IMR-90 (cell line): ENCODE results near the gene ASAP2. TPM values are rescaled to one million over a fixed set of nuclear protein-coding genes. Genes with fewer than 3 reads are reported as not detected.

Source experiments
- ATAC-seq: fragments of 200-7000 bp; cut with Tn5 transposase; 2 replicates; pipeline ENCODE4 v1.9.1; 2020; ENCODE audit warnings: low read depth, mild to moderate bottlenecking, moderate library complexity
- BruUV-seq: library from RNA; stranded (reverse); fragments of 400-500 nt; replicated peaks from 2 replicates; lab custom pipeline; 2021; lab: Mats Ljungman, UMichigan
- CTCF ChIA-PET: fragments of 300-600 bp; formaldehyde crosslinking; extraction: SDS; loops from one replicate; lab custom pipeline; 2021; ENCODE audit warnings: antibody characterized with exemption; lab: Yijun Ruan, JAX
- POLR2A ChIA-PET: fragments of 300-600 bp; sonication (Branson Sonifier 250); formaldehyde crosslinking; loops from one replicate; lab custom pipeline; 2022; ENCODE audit warnings: antibody characterized with exemption; ENCODE audit not compliant: unreplicated experiment; lab: Charles Lee
- DNase-seq: peaks from one replicate; pipeline ENCODE4 v3.0.0; 2013
- H2AFZ ChIP-seq: replicated peaks from 2 replicates; pipeline ENCODE3; 2013; ENCODE audit warnings: low read length, mild to moderate bottlenecking; ENCODE audit not compliant: poor library complexity
- H2AK5ac ChIP-seq: 2 replicates; pipeline ENCODE4 v1.6.1; 2013; ENCODE audit warnings: low read depth, low read length, inconsistent platforms
- H2AK9ac ChIP-seq: replicated peaks from 2 replicates; pipeline ENCODE3; 2013; ENCODE audit warnings: mild to moderate bottlenecking, low read depth, low read length, moderate library complexity; ENCODE audit not compliant: poor library complexity
- H2BK120ac ChIP-seq: 2 replicates; pipeline ENCODE4 v1.6.1; 2013; ENCODE audit warnings: low read depth, low read length, inconsistent platforms
- H2BK15ac ChIP-seq: 3 replicates; pipeline ENCODE4 v1.6.1; 2013; ENCODE audit warnings: low read depth, low read length, inconsistent platforms
- H2BK20ac ChIP-seq: 2 replicates; pipeline ENCODE4 v1.6.1; 2013; ENCODE audit warnings: low read depth, mild to moderate bottlenecking, inconsistent platforms, low read length, moderate library complexity
- H2BK5ac ChIP-seq: 2 replicates; pipeline ENCODE4 v1.6.1; 2013; ENCODE audit warnings: mild to moderate bottlenecking, low read depth, low read length, inconsistent platforms; ENCODE audit not compliant: poor library complexity, severe bottlenecking
- H3K14ac ChIP-seq: replicated peaks from 2 replicates; pipeline ENCODE4 v1.6.1; 2013; ENCODE audit warnings: low read depth, low read length, inconsistent platforms
- H3K18ac ChIP-seq: 2 replicates; pipeline ENCODE4 v1.6.1; 2013; ENCODE audit warnings: low read depth, low read length, control low read depth
- H3K23ac ChIP-seq: 2 replicates; pipeline ENCODE4 v1.6.1; 2013; ENCODE audit warnings: low read depth, low read length, inconsistent platforms
- H3K27ac ChIP-seq: 2 replicates; pipeline ENCODE4 v1.5.1; 2013; ENCODE audit warnings: mild to moderate bottlenecking, control low read depth, low read length; ENCODE audit not compliant: insufficient read depth
- H3K27me3 ChIP-seq: 2 replicates; pipeline ENCODE4 v1.6.1; 2013; ENCODE audit warnings: low read length; ENCODE audit not compliant: control insufficient read depth, insufficient read depth
- H3K36me3 ChIP-seq: 2 replicates; pipeline ENCODE4 v1.6.1; 2013; ENCODE audit warnings: low read length, mixed read lengths; ENCODE audit not compliant: control insufficient read depth, insufficient read depth
- H3K4ac ChIP-seq: 2 replicates; pipeline ENCODE4 v1.6.1; 2013; ENCODE audit warnings: low read depth, low read length, inconsistent platforms
- H3K4me1 ChIP-seq: 2 replicates; pipeline ENCODE4 v1.6.1; 2013; ENCODE audit warnings: low read length, mixed read lengths; ENCODE audit not compliant: control insufficient read depth, insufficient read depth
- H3K4me2 ChIP-seq: 2 replicates; pipeline ENCODE4 v1.6.1; 2013; ENCODE audit warnings: low read depth, mild to moderate bottlenecking, control low read depth, low read length, moderate library complexity
- H3K4me3 ChIP-seq: 2 replicates; pipeline ENCODE4 v1.5.1; 2013; ENCODE audit warnings: low read depth, mild to moderate bottlenecking, control low read depth, low read length, moderate library complexity; ENCODE audit not compliant: insufficient read depth
- H3K56ac ChIP-seq: 2 replicates; pipeline ENCODE4 v1.6.1; 2013; ENCODE audit warnings: low read length, inconsistent platforms; ENCODE audit not compliant: insufficient read depth; ENCODE audit errors: extremely low read depth
- H3K79me1 ChIP-seq, 2 experiments: 2 replicates each; pipeline ENCODE4 v1.6.1; 2013; ENCODE audit warnings: low read length in 2 of 2, inconsistent platforms in 1 of 2, low read depth in 1 of 2
- H3K9ac ChIP-seq: 2 replicates; pipeline ENCODE4 v1.6.1; 2013; ENCODE audit warnings: low read depth, low read length, control low read depth
- H3K9me1 ChIP-seq: 2 replicates; pipeline ENCODE4 v1.6.1; 2013; ENCODE audit warnings: low read length, inconsistent platforms; ENCODE audit not compliant: insufficient read depth
- H3K9me3 ChIP-seq: 2 replicates; pipeline ENCODE4 v1.6.1; 2013; ENCODE audit warnings: low read length; ENCODE audit not compliant: control insufficient read depth, insufficient read depth
- H4K20me1 ChIP-seq: 2 replicates; pipeline ENCODE4 v1.6.1; 2013; ENCODE audit warnings: low read length, inconsistent platforms; ENCODE audit not compliant: insufficient read depth
- H4K5ac ChIP-seq: 2 replicates; pipeline ENCODE4 v1.6.1; 2013; ENCODE audit warnings: mild to moderate bottlenecking, low read depth, low read length, control low read depth
- H4K8ac ChIP-seq, 2 experiments: 2 replicates each; pipeline ENCODE4 v1.6.1; 2013; ENCODE audit warnings: low read depth in 2 of 2, low read length in 2 of 2, control low read depth in 1 of 2, inconsistent platforms in 1 of 2
- H4K91ac ChIP-seq: 2 replicates; pipeline ENCODE4 v1.6.1; 2013; ENCODE audit warnings: low read depth, low read length, inconsistent platforms; ENCODE audit not compliant: insufficient read depth
- BHLHE40 ChIP-seq: fragments of 150-350 bp; IDR thresholded peaks from 2 replicates; pipeline ENCODE4 v1.6.1; 2016; ENCODE audit warnings: mild to moderate bottlenecking, low read depth, low read length
- CHD1 ChIP-seq: IDR thresholded peaks from 2 replicates; pipeline ENCODE4 v1.6.1; 2012; ENCODE audit warnings: low read depth, low read length, improper control_type of control experiment
- CTCF ChIP-seq: conservative IDR thresholded peaks from 2 replicates; pipeline ENCODE4 v1.5.1; 2012; ENCODE audit warnings: mild to moderate bottlenecking, low read depth, low read length, improper control_type of control experiment
- MAFK ChIP-seq: IDR thresholded peaks from 2 replicates; pipeline ENCODE4 v1.6.1; 2012; ENCODE audit warnings: low read depth, low read length, improper control_type of control experiment
- RCOR1 ChIP-seq: IDR thresholded peaks from 2 replicates; pipeline ENCODE4 v1.6.1; 2012; ENCODE audit warnings: mild to moderate bottlenecking, low read length, improper control_type of control experiment; ENCODE audit not compliant: insufficient replicate concordance
- RFX5 ChIP-seq: IDR thresholded peaks from 2 replicates; pipeline ENCODE4 v1.8.0; 2012; ENCODE audit warnings: low read depth, mild to moderate bottlenecking, low read length, moderate library complexity
- WGBS, 2 experiments: methylation state at CpG; one replicate each; pipeline versions ENCODE4 v1.1.5 to v1.1.7; 2013; ENCODE audit warnings: missing lambda C conversion rate in 2 of 2; ENCODE audit not compliant: insufficient read length in 1 of 2; ENCODE audit errors: extremely low coverage in 2 of 2; 5-methylcytosine and 5-hydroxymethylcytosine counted together
- dilution Hi-C: fragments of 300-500 bp; cut with HindIII; formaldehyde crosslinking; loops from one replicate; pipeline ENCODE4 v1.14.3; 2018; ENCODE audit warnings: low sequenced_read_pairs; ENCODE audit not compliant: unreplicated experiment
- in situ Hi-C: fragments of 300-500 bp; cut with MboI; formaldehyde crosslinking; loops from 3 replicates; pipeline ENCODE4 v1.14.3; 2019; ENCODE audit warnings: low sequenced_read_pairs, inconsistent platforms, mixed read lengths
- intact Hi-C: fragments of 100-400 bp; cut with micrococcal nuclease; formaldehyde crosslinking; loops from 2 replicates; pipeline ENCODE4 v1.10.0; 2022
- polyA plus RNA-seq, 3 experiments: library from polyadenylated mRNA; depleted of rRNA; stranded (reverse); fragments of >200 nt; gene quantifications; 2 replicates each; pipeline ENCODE4 v1.2.3, GENCODE V29; 2012; ENCODE audit warnings: low replicate concordance in 1 of 3
- total RNA-seq: library from RNA; depleted of rRNA; stranded (reverse); fragments of >200 nt; gene quantifications from 2 replicates; pipeline ENCODE4 v1.2.3, GENCODE V29; 2012

The ASAP2 gene
- total and polyA plus RNA-seq, 2 of the 4 experiments (the other 2 are of a cell fraction): 19.7 to 28.1 TPM

GRCh38 chr2:9228781-9229469, 22.3 kb downstream of the ASAP2 start:
- H3K27ac ChIP-seq: peak overlapping the region; percentile 7; the same call in 1 of the 2 replicates
- H3K4ac ChIP-seq: peak overlapping the region; percentile 51
- H2AK5ac ChIP-seq: peak overlapping the region; percentile 79; the same call in 1 of the 2 replicates
- H2BK15ac ChIP-seq: peak overlapping the region; percentile 3; the same call in 1 of the 3 replicates
- ChIA-PET POLR2A (no interaction called here), CTCF (no interaction called here)
- no peaks in the 10 kb centered on the region for H3K27me3 ChIP-seq
- dilution Hi-C loops: no loop called here
- H3K9me3 ChIP-seq: no peaks in the 10 kb centered on the region
- H3K23ac ChIP-seq: peak overlapping the region; percentile 26; the same call in 1 of the 2 replicates
- 93% methylated on average over 3 of the region's 15 CpGs; no CpG with 5 or more reads in 1 of the 2 experiments for WGBS, 2 experiments
- peak overlapping the region; percentile 38 for H3K18ac ChIP-seq
- no TSS peak for BruUV-seq
- TF ChIP-seq RCOR1 (no peak), CTCF (no peak), BHLHE40 (no peak), MAFK (no peak), CHD1 (no peak), RFX5 (no peak)
- H4K20me1 ChIP-seq: peaks cover 68% of the 10 kb centered on the region
- peak overlapping the region; percentile 80 for H2BK5ac ChIP-seq
- no peak overlapping the region for H3K9ac ChIP-seq
- peaks cover 71% of the 10 kb centered on the region for H3K9me1 ChIP-seq
- H3K79me1 ChIP-seq: peaks cover 64 to 94% of the 10 kb centered on the region in 2 experiments
- peak overlapping the region; percentile 64 for H3K14ac ChIP-seq
- peak overlapping the region; percentile 46; the same call in 1 of the 2 replicates for H2BK20ac ChIP-seq
- in situ Hi-C loops: no loop called here
- peak overlapping the region; percentile 53 to 56; a peak in 2 of 4 replicates for H4K8ac ChIP-seq
- intact Hi-C loops: no loop called here
- DNase-seq: no peak
- peaks cover 53% of the 10 kb centered on the region for H3K4me1 ChIP-seq
- H2AK9ac ChIP-seq: peak overlapping the region; percentile 31
- no peak overlapping the region for H4K5ac ChIP-seq
- H3K4me2 ChIP-seq: no peak overlapping the region; the same call in 1 of the 2 replicates
- H3K36me3 ChIP-seq: no peaks in the 10 kb centered on the region
- H3K4me3 ChIP-seq: no peak overlapping the region
- ATAC-seq: no peak
- H4K91ac ChIP-seq: peak overlapping the region; percentile 25; the same call in 1 of the 2 replicates
- no peak overlapping the region for H2AFZ ChIP-seq
- peak overlapping the region; percentile 65; the same call in 1 of the 2 replicates for H2BK120ac ChIP-seq
- H3K56ac ChIP-seq: no peak overlapping the region
